ENCODE measurements around the gene HERC3. TPM values are rescaled to one million over a fixed set of nuclear protein-coding genes. Genes with fewer than 3 reads are reported as not detected.

Gene HERC3
- total and polyA plus RNA-seq, 2 donors (not counting 3 experiments of a cell fraction or from before 2014, with no cell fraction given), result 6.3 to 21.2 TPM

- Histone ChIP-seq H3K9me1 (replicated peaks; ENCODE audit: control insufficient read depth, extremely low read depth, insufficient read depth, low read length) (no peaks in the 10 kb centered on the region), H3K27ac (ENCODE audit: insufficient read depth, low read depth, low read length) (no peak overlapping the region), H3K36me3 (ENCODE audit: control insufficient read depth in 2 of 2, extremely low read depth in 1 of 2, insufficient read depth in 2 of 2, low read length in 2 of 2) (peaks cover 4 to 6% of the 10 kb centered on the region in 2 experiments), H2AFZ (ENCODE audit: low read depth, low read length) (no peak overlapping the region), H4K20me1 (replicated peaks; ENCODE audit: control insufficient read depth, extremely low read depth, insufficient read depth, low read length) (no peaks in the 10 kb centered on the region), H3K4me3 (replicated peaks in 1 of 3; ENCODE audit: insufficient read depth in 1 of 3, low read depth in 1 of 3, low read length in 3 of 3) (no peak overlapping the region), H3K27me3 (ENCODE audit: control insufficient read depth in 2 of 2, insufficient read depth in 2 of 2, low read length in 2 of 2) (no peaks in the 10 kb centered on the region), H3K4me1 (ENCODE audit: control insufficient read depth, extremely low read depth, insufficient read depth, low read length) (no peaks in the 10 kb centered on the region), H3K9me3 (replicated peaks; ENCODE audit: control insufficient read depth, insufficient read depth, low read length) (no peaks in the 10 kb centered on the region), H3K4me2 (ENCODE audit: insufficient read depth, low read length) (no peak overlapping the region), H3K79me2 (ENCODE audit: control insufficient read depth, insufficient read depth, low read length) (no peaks in the 10 kb centered on the region), H3K9ac (replicated peaks; ENCODE audit: extremely low read depth, insufficient read depth, low read length) (no peak overlapping the region)
- TF ChIP-seq JUN (IDR thresholded peaks at IDR 0.05; ENCODE audit: borderline replicate concordance, insufficient read depth, insufficient read length, low read depth) (no peak), GATA2 (IDR thresholded peaks at IDR 0.05; ENCODE audit: insufficient read depth, insufficient read length, low read depth, low read length) (no peak), CTCF (IDR thresholded peaks at IDR 0.05; ENCODE audit: extremely low read depth in 1 of 2, insufficient read depth in 1 of 2, low read depth in 1 of 2, low read length in 2 of 2) (no peak), EZH2 (IDR thresholded peaks at IDR 0.05; ENCODE audit: borderline replicate concordance, low read depth, low read length, severe bottlenecking) (no peak), POLR2AphosphoS5 (IDR thresholded peaks at IDR 0.05; ENCODE audit: insufficient read depth, low read depth, low read length) (no peak), MYC (IDR thresholded peaks at IDR 0.05; ENCODE audit: low read depth, low read length) (no peak), FOS (IDR thresholded peaks at IDR 0.05; ENCODE audit: borderline replicate concordance, insufficient read depth, low read length) (no peak), POLR2A (IDR thresholded peaks at IDR 0.05; ENCODE audit: low read depth, low read length) (no peak)
- TF ChIP-seq, protein P1, sequence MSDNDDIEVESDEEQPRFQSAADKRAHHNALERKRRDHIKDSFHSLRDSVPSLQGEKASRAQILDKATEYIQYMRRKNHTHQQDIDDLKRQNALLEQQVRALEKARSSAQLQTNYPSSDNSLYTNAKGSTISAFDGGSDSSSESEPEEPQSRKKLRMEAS (IDR thresholded peaks at IDR 0.05; ENCODE audit: insufficient read depth, insufficient read length), result no peak
- intact Hi-C loops (cut with micrococcal nuclease) (no loop called here), dilution Hi-C loops (cut with MboI; ENCODE audit: extremely low pct_ligation_motif_present, low sequenced_read_pairs) (no loop called here)
- no peak for DNase-seq (ENCODE audit: low read depth, low spot score)
- FAIRE-seq, result no peak
- no TSS peak for BruUV-seq (replicated peaks)
- CTCF ChIA-PET, result interaction anchor here (1.0 to 1.2 kb wide), 3 partner anchors 12 to 50 kb away, joined by 3 to 5 read pairs (median 3); no protein-coding TSS in a partner anchor
- POLR2A ChIA-PET, result no interaction called here
Measured at GRCh38 chr4:88722828-88723227, 130.5 kb downstream of the HERC3 start.

Data from endothelial cell of umbilical vein (primary cell).